ENCODE data around the gene CAMK1D. TPM values are rescaled to one million over a fixed set of nuclear protein-coding genes. Genes with fewer than 3 reads are reported as not detected.

CAMK1D gene
- total RNA-seq, 1 experiment from 2014 or later = 10.2 TPM

DNA sequence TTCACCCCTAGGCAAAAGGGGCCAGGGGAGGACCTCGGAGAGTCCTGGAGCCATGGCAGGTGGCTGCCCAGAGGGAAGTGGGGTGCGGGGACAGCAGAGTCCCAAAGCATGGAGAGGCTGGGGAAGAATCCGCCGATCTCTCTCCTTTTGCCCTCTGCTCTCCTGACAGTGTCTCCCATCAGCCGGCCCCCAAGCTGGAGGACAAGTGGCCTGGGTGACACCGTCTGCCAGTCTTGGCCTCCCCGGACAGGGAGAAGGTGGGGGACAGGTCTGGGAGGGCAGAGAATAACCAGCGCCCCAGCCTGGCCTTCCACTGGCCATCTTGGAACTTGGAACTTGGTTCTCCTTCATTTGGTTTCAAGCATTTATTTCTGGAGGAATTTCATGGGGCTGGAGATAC is 77.9 kb downstream of the CAMK1D start:
- POLR2A ChIA-PET = no interaction called here

DNA sequence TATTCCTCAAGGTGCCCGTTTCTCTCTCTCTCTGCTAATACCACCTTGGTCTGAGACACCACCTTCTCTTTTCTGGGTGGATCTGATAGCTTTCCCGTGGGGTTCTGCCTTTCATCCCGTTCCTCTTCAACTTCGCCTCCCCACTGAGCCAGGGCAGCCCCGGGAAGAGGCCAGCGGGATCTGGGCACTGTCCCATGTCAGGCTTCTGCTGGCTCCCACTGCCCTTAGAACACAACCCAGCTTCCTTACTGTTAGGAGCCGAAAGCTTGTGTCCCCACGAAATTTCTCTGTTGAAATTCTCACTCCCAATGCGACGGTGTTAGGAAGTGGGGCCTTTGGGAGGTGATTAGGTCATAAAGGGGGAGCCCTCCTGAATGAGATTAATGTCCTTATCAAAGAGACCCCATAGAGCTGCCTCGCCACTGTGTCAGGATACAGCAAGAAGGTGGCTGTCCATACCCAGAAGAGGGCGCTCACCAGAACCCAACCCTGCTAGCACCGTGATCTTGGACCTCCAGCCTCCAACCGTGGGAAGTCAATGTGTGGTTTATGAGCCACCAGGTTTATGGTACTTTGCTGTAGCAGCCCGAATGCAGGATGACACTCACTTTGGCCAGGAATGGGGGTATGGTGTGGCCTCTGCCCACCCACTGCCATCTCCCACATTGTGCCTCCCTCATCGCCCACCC is 79.2 kb downstream of the CAMK1D start:
- TF ChIP-seq NFYB (CRISPR knock-in tag; conservative IDR thresholded peaks at IDR 0.05; ENCODE audit: low read depth) = no peak
- TF ChIP-seq PRRX2 (CRISPR knock-in tag; IDR thresholded peaks at IDR 0.05) = no peak
- Mint-ChIP-seq H3K36me3 (no peaks in the 10 kb centered on the region), H3K4me1 (peaks cover 17% of the 10 kb centered on the region; the same call in 1 of the 2 replicates), H3K27ac (no peak overlapping the region), H3K9me3 (no peaks in the 10 kb centered on the region), H3K27me3 (ENCODE audit: low read depth) (no peaks in the 10 kb centered on the region), H3K4me3 (no peak overlapping the region)
- ATAC-seq = no peak
- ChIA-PET POLR2A (no interaction called here), CTCF (interaction anchor here (0.5 to 1.1 kb wide), 3 partner anchors 27 to 228 kb away, joined by 3 to 4 read pairs (median 3); no protein-coding TSS in a partner anchor)
- DNase-seq (ENCODE audit: low spot score) = no peak

More for the DNA sequence above, 77.9 kb downstream of the CAMK1D start:
- ATAC-seq (no peak), DNase-seq (ENCODE audit: low spot score) (no peak)
- H3K4me1 Mint-ChIP-seq = peaks cover 12% of the 10 kb centered on the region; the same call in 1 of the 2 replicates
- CTCF ChIA-PET = no interaction called here
- H3K27ac Mint-ChIP-seq = no peak overlapping the region
- H3K9me3 Mint-ChIP-seq = no peaks in the 10 kb centered on the region
- TF ChIP-seq, protein P1, sequence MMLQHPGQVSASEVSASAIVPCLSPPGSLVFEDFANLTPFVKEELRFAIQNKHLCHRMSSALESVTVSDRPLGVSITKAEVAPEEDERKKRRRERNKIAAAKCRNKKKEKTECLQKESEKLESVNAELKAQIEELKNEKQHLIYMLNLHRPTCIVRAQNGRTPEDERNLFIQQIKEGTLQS (CRISPR knock-in tag; conservative IDR thresholded peaks at IDR 0.05) = no peak
- TF ChIP-seq, protein P2, sequence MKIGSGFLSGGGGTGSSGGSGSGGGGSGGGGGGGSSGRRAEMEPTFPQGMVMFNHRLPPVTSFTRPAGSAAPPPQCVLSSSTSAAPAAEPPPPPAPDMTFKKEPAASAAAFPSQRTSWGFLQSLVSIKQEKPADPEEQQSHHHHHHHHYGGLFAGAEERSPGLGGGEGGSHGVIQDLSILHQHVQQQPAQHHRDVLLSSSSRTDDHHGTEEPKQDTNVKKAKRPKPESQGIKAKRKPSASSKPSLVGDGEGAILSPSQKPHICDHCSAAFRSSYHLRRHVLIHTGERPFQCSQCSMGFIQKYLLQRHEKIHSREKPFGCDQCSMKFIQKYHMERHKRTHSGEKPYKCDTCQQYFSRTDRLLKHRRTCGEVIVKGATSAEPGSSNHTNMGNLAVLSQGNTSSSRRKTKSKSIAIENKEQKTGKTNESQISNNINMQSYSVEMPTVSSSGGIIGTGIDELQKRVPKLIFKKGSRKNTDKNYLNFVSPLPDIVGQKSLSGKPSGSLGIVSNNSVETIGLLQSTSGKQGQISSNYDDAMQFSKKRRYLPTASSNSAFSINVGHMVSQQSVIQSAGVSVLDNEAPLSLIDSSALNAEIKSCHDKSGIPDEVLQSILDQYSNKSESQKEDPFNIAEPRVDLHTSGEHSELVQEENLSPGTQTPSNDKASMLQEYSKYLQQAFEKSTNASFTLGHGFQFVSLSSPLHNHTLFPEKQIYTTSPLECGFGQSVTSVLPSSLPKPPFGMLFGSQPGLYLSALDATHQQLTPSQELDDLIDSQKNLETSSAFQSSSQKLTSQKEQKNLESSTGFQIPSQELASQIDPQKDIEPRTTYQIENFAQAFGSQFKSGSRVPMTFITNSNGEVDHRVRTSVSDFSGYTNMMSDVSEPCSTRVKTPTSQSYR (CRISPR knock-in tag; IDR thresholded peaks at IDR 0.05) = no peak
- TF ChIP-seq, protein P3, sequence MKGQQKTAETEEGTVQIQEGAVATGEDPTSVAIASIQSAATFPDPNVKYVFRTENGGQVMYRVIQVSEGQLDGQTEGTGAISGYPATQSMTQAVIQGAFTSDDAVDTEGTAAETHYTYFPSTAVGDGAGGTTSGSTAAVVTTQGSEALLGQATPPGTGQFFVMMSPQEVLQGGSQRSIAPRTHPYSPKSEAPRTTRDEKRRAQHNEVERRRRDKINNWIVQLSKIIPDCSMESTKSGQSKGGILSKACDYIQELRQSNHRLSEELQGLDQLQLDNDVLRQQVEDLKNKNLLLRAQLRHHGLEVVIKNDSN (CRISPR knock-in tag; IDR thresholded peaks at IDR 0.05) = no peak
- TF ChIP-seq GABPB1 (CRISPR knock-in tag; IDR thresholded peaks at IDR 0.05) = no peak
- no peak for TF ChIP-seq MYBL2 (CRISPR knock-in tag; IDR thresholded peaks at IDR 0.05)
- TF ChIP-seq, protein P4, sequence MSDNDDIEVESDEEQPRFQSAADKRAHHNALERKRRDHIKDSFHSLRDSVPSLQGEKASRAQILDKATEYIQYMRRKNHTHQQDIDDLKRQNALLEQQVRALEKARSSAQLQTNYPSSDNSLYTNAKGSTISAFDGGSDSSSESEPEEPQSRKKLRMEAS (CRISPR knock-in tag; IDR thresholded peaks at IDR 0.05) = no peak
- TF ChIP-seq ELF4 (CRISPR knock-in tag; IDR thresholded peaks at IDR 0.05; ENCODE audit: low read depth) = no peak
- TF ChIP-seq, protein P5, sequence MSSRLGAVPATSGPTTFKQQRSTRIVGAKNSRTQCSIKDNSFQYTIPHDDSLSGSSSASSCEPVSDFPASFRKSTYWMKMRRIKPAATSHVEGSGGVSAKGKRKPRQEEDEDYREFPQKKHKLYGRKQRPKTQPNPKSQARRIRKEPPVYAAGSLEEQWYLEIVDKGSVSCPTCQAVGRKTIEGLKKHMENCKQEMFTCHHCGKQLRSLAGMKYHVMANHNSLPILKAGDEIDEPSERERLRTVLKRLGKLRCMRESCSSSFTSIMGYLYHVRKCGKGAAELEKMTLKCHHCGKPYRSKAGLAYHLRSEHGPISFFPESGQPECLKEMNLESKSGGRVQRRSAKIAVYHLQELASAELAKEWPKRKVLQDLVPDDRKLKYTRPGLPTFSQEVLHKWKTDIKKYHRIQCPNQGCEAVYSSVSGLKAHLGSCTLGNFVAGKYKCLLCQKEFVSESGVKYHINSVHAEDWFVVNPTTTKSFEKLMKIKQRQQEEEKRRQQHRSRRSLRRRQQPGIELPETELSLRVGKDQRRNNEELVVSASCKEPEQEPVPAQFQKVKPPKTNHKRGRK (CRISPR knock-in tag; IDR thresholded peaks at IDR 0.05; ENCODE audit: borderline replicate concordance) = no peak
- no peak for TF ChIP-seq NFATC4 (CRISPR knock-in tag; IDR thresholded peaks at IDR 0.05)
- no peak overlapping the region for H3K4me3 Mint-ChIP-seq
- no peaks in the 10 kb centered on the region for H3K36me3 Mint-ChIP-seq
- no peaks in the 10 kb centered on the region for H3K27me3 Mint-ChIP-seq (ENCODE audit: low read depth)

DNA sequence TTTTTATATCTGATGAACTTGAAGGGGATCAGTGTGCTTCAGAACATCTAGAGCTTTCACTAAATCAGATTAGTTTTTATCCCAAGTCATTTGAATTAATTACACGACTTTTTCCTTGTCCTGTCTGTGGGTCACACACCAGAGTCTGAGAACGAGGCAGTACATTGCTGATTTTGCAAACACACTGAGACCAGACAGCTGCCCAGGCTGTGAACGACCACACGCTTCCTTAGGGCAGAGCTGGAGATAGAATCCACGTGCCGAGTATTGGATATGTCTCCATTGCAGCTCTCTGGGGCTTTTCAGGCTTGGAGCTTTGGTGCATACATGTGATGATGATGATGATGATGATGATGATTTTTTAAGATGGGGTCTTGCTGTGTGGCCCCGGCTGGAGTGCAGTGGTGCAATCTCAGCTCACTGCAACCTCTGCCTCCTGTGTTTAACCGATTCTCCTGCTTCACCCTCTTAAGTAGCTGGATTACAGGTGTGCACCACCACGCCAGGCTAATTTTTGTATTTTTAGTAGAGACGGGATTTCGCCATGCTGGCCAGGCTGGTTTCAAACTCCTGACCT is 81.1 kb downstream of the CAMK1D start:
- Mint-ChIP-seq H3K9me3 (no peaks in the 10 kb centered on the region), H3K36me3 (no peaks in the 10 kb centered on the region), H3K4me3 (no peak overlapping the region), H3K4me1 (peaks cover 20% of the 10 kb centered on the region; the same call in 1 of the 2 replicates), H3K27me3 (ENCODE audit: low read depth) (no peaks in the 10 kb centered on the region), H3K27ac (no peak overlapping the region)
- ATAC-seq (no peak), DNase-seq (ENCODE audit: low spot score) (no peak)
- CTCF ChIA-PET = no interaction called here
- TF ChIP-seq, protein P6, sequence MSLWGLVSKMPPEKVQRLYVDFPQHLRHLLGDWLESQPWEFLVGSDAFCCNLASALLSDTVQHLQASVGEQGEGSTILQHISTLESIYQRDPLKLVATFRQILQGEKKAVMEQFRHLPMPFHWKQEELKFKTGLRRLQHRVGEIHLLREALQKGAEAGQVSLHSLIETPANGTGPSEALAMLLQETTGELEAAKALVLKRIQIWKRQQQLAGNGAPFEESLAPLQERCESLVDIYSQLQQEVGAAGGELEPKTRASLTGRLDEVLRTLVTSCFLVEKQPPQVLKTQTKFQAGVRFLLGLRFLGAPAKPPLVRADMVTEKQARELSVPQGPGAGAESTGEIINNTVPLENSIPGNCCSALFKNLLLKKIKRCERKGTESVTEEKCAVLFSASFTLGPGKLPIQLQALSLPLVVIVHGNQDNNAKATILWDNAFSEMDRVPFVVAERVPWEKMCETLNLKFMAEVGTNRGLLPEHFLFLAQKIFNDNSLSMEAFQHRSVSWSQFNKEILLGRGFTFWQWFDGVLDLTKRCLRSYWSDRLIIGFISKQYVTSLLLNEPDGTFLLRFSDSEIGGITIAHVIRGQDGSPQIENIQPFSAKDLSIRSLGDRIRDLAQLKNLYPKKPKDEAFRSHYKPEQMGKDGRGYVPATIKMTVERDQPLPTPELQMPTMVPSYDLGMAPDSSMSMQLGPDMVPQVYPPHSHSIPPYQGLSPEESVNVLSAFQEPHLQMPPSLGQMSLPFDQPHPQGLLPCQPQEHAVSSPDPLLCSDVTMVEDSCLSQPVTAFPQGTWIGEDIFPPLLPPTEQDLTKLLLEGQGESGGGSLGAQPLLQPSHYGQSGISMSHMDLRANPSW (CRISPR knock-in tag; conservative IDR thresholded peaks at IDR 0.05; ENCODE audit: low read depth) = no peak
- POLR2A ChIA-PET = no interaction called here

Data from WTC11 (cell line).